AG04449 (cell line): ENCODE data around the gene PPARA.

Experiments
- CTCF ChIA-PET: fragments of 350-600 bp; formaldehyde crosslinking; extraction: SDS; loops from one replicate; lab custom pipeline; 2021; ENCODE audit warnings: antibody characterized with exemption; lab: Yijun Ruan, JAX
- POLR2A ChIA-PET: fragments of 400-600, 350-600 bp; formaldehyde crosslinking; extraction: SDS; loops from one replicate; lab custom pipeline; 2020; ENCODE audit warnings: antibody characterized with exemption, inconsistent platforms; lab: Yijun Ruan, JAX
- DNase-seq: peaks from one replicate; pipeline ENCODE4 v3.0.0-alpha.2; 2010; ENCODE audit warnings: low read depth, low spot score
- H3K4me3 ChIP-seq: 2 replicates; pipeline ENCODE4 v1.5.1; 2011; ENCODE audit warnings: low read depth, mild to moderate bottlenecking, control low read depth, low read length
- CTCF ChIP-seq: IDR thresholded peaks from one replicate; pipeline ENCODE4 v1.5.1; 2011; ENCODE audit warnings: mild to moderate bottlenecking, moderate library complexity, low read length, control low read depth, inconsistent platforms; ENCODE audit not compliant: insufficient read depth; ENCODE audit errors: missing control alignments

Gene PPARA

DNA sequence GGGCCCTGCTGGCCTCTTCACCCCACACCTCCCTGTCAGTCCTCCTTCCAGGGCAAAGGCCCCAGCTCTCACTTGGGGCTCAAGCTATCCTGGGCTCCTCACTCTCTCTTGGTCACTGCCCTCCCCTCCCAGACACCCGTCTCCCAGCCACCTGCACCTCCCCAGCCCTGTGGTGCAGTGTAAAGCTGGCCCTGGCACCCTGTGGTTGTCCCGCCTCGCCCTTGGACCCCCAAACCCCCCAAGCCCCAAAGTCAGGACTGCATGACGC lies 16.8 kb upstream of the PPARA start:
- ChIA-PET CTCF (interaction anchor here (0.9 to 4.3 kb wide), 2 partner anchors 12 to 127 kb away, joined by 3 to 24 read pairs; no protein-coding TSS in a partner anchor), POLR2A (no interaction called here)
- DNase-seq = no peak
- no peak overlapping the region for H3K4me3 ChIP-seq
- TF ChIP-seq CTCF = no peak

DNA sequence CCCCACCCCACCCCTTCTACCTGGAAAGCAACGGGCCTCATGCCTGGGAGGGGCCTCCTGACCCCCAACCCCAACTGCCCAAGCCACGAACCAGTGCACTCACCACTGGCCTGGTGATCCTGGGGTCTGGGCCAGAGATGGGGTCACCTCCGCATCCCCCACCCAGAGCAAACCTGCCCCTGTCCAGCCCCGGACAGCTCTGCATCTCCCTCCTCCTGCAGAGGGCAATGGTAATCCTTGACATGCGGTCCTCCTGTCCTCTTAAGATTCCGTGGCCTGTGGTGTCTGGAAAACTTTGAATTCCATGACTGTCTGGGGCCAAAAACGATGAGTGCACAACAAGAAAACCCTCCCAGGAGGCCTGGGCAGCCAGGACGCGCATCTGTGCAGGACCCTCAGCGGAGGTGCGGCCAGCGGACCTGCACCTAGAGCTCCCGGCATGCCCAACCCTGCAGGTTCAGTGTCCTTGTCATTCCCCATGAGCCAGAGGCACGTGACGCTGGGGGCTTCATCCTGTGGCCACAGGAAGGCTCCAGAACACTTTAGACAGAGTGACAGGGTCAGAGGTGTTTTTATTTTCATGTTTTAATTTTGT lies 16.1 kb upstream of the PPARA start:
- H3K4me3 ChIP-seq = no peak overlapping the region
- CTCF ChIA-PET = interaction anchor here (0.7 to 4.3 kb wide), 4 partner anchors 9 to 140 kb away, joined by 3 to 24 read pairs (median 4); no protein-coding TSS in a partner anchor
- POLR2A ChIA-PET = no interaction called here
- no peak for TF ChIP-seq CTCF
- DNase-seq = no peak

DNA sequence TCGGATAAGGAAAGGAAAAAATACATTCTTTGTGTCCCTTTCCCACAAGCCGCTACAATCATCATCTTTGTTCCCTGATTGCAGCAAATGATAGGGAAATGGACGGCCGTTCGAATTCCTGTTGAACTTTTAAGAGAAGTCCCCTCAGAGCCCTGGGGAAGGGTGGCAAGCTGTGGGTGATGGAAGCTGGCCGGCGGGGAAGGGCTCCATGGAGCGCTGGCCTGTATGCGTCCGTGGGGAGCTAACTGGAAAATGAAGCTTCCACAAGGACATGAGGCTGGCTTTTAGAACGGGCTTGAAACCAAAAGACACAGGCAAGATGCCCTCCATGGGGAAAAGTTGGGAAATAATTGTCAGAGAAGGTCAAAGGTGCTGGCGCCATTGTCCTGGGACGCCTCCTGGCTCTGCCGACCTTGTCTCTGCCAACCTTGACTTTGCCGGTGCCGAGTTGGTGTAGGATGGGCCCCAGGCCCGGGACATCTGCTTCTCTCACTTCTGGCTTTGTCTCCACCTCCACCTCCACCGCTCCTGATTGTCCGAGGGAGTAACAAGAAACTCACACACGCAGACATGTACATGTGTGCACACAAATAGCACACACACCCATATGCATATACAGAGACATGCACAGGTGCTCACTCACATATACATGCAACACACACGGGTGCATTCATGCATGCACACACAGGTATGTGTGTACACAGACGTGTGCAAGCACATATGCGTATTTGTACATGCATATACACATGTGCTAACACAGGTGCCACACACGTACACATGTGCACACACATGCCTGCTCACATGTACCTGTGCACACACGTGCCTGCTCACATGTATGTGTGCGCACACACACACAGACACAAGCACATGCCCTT lies 14.5 kb upstream of the PPARA start:
- TF ChIP-seq CTCF = no peak
- ChIA-PET CTCF (interaction anchor here (1.6 to 4.3 kb wide), 2 partner anchors 14 to 141 kb away, joined by 6 to 24 read pairs; no protein-coding TSS in a partner anchor), POLR2A (no interaction called here)
- H3K4me3 ChIP-seq = no peak overlapping the region
- DNase-seq = no peak

- DNase-seq = no peak
- no peak for TF ChIP-seq CTCF
- ChIA-PET CTCF (interaction anchor here (0.9 kb wide), 1 partner anchor 130 kb away, joined by 4 read pairs; no protein-coding TSS in a partner anchor), POLR2A (no interaction called here)
- no peak overlapping the region for H3K4me3 ChIP-seq
Measured at GRCh38 chr22:46136486-46137217, 13.7 kb upstream of the PPARA start.

- POLR2A ChIA-PET = no interaction called here
- no peak for DNase-seq
- no peak overlapping the region for H3K4me3 ChIP-seq
- TF ChIP-seq CTCF = no peak
- CTCF ChIA-PET = interaction anchor here (0.9 kb wide), 1 partner anchor 131 kb away, joined by 4 read pairs; no protein-coding TSS in a partner anchor
Measured at GRCh38 chr22:46137218-46137766, 13.0 kb upstream of the PPARA start.
